Stimulated activated CD8-positive, alpha-beta memory T cell treated with anti-CD3 and anti-CD28 coated beads, Interleukin-15, amount 100 ng/mL, for 4 hours (primary cell): Measurements from ENCODE around the gene NANOGP8.
"Not testable (repeated sequence)": the region's sequence is repeated elsewhere in the genome, so short reads cannot be mapped to it uniquely, and the experiment has no call there.

ENCODE experiments used
- DNase-seq, 2 donors: peaks; one replicate each; pipeline ENCODE4 v3.0.0-alpha.2; 2020; ENCODE audit warnings: low read depth in 2 of 2

Gene NANOGP8

GRCh38 chr15:35095941-35096340, 10.8 kb upstream of the NANOGP8 start:
- DNase-seq: no peak

- DNase-seq: no peak
These were observed 7.8 kb upstream of the NANOGP8 start for GRCh38 chr15:35092846-35093245.

- no peak for DNase-seq
These were observed 7.2 kb upstream of the NANOGP8 start for GRCh38 chr15:35092311-35092710.

GRCh38 chr15:35090104-35090807, 5.2 kb upstream of the NANOGP8 start:
- DNase-seq: no peak

GRCh38 chr15:35089551-35089950, 4.5 kb upstream of the NANOGP8 start:
- no peak for DNase-seq

- no peak for DNase-seq
These were observed 3.2 kb upstream of the NANOGP8 start for GRCh38 chr15:35088329-35088728.

- DNase-seq: no peak
These were observed 2.7 kb upstream of the NANOGP8 start for GRCh38 chr15:35087759-35088158.

- DNase-seq: not testable (repeated sequence)
These were observed 2.4 kb downstream of the NANOGP8 start for GRCh38 chr15:35082371-35083348.

- not testable (repeated sequence) for DNase-seq
These were observed 3.3 kb downstream of the NANOGP8 start for GRCh38 chr15:35081626-35082365.

GRCh38 chr15:35080226-35080625, 4.9 kb downstream of the NANOGP8 start:
- no peak for DNase-seq

- DNase-seq: peak in 1 of 2 donors; percentile 3
These were observed 6.7 kb downstream of the NANOGP8 start for GRCh38 chr15:35078221-35078915.

- no peak for DNase-seq
These were observed 14.0 kb downstream of the NANOGP8 start for GRCh38 chr15:35071106-35071505.

- no peak for DNase-seq
These were observed 16.1 kb downstream of the NANOGP8 start for GRCh38 chr15:35068846-35069475.

- no peak for DNase-seq
These were observed 17.4 kb downstream of the NANOGP8 start for GRCh38 chr15:35067496-35068347.

GRCh38 chr15:35066094-35066493, 19.0 kb downstream of the NANOGP8 start:
- DNase-seq: no peak

- no peak for DNase-seq
These were observed 20.4 kb downstream of the NANOGP8 start for GRCh38 chr15:35064576-35065190.

- DNase-seq: no peak
These were observed 22.4 kb downstream of the NANOGP8 start for GRCh38 chr15:35062738-35063099.

GRCh38 chr15:35061825-35062737, 23.0 kb downstream of the NANOGP8 start:
- no peak for DNase-seq
